GM19025 (cell line): Measurements from ENCODE around the gene TCEA2.

Experiments
- ATAC-seq: cut with Tn5 transposase; IDR thresholded peaks from one replicate; pipeline ENCODE4 v1.9.1; 2021; ENCODE audit warnings: mild to moderate bottlenecking, low read depth, moderate library complexity; ENCODE audit not compliant: unreplicated experiment

The TCEA2 gene

DNA sequence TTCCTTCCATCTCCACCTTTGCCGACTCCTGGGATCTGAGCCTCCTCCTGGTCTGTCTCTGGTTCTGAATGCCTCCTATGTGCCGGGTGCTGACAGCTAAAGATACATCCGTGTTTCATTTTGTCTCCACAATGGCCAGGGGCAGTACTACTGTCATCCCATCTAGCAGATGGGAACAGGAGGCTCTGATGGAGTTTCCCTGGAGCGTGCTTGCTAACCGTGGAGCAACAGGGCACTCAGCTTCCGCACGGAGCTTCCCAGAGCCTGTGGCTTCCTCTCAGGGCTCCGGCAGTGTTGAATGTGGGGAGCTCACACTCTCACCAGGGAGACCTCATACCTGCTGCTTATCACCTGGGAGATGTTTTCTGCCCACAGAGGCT is 56.3 kb downstream of the TCEA2 start:
- no peak for ATAC-seq

GRCh38 chr20:64119681-64120341 is 56.8 kb downstream of the TCEA2 start:
- no peak for ATAC-seq

DNA sequence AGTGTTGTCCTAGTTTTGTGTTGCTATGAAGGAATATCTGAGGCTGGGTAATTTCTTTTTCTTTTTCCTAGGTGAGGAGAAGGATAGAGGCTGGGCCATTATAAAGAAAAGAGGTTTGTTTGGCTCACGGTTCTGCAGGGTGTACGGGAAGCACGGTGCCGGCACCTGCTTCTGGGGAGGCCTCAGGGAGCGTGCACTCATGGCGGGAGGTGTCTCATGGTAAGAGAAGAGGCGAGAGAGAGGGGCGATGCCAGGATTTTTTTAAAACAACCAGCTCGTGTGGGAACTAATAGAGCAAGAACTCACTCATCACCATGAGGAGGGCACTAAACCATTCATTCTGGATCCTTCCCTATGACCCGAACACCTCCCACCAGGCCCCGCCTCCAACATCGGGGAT is 58.6 kb downstream of the TCEA2 start:
- ATAC-seq: no peak
